GM19238 (cell line): ENCODE results near the gene MBOAT7.

Source experiments
- DNase-seq: peaks from one replicate; pipeline ENCODE4 v3.0.0; 2011; ENCODE audit warnings: low spot score; ENCODE audit not compliant: insufficient read length

Gene MBOAT7

DNA sequence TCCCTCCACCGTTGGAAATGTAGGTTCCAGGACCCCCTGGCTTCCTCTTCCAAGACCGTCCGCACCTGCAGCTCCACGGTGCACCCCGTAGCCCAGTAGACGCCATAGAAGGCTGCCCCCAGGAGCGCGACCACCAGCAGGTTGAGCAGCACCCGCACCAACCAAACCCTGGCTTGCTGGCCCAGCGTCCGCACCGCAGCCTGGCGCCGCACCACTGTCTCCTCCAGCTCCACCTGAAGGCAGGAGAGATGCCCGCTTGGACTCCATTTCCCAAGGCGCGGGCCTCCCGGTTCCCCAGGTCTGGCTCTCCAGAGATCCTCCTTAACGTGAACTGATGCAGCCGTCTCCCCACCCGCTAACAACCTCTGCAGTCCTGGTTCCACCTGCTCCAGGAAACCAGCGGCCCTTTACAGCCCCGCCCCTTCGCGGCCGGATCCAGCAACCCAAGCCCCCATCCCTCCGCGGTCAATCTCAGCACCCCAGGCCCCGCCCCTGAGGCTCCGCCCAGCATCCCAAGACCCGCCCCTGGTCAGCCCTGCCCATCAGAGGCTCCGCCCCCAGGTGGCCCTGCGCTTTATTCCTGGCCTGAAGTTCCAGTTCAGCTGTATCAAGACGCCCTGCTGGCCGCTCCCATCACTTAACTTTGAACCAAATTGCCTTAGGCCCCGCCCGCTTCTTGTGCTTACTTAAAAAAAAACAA lies 24.9 kb downstream of the MBOAT7 start:
- DNase-seq, result no peak

DNA sequence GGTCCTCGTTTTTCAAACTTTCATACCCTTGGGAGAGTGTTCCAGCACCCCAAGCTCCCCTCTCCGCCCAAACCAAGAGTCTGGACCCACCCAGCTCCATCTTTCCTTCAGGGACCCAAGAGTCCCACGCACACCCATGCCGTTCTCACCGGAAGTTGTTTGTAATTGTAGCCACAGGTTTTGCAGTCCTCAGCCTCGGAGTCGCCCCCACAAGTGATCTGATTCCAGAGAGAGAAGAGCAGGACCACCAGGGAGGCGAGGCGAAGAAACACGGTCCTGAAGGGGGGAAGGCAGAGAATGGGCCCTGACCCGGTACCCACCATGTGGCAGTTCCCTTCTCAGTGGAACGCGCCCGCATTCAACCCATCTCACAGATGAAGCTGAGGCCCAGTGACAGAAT lies 26.5 kb downstream of the MBOAT7 start:
- DNase-seq, result no peak

DNA sequence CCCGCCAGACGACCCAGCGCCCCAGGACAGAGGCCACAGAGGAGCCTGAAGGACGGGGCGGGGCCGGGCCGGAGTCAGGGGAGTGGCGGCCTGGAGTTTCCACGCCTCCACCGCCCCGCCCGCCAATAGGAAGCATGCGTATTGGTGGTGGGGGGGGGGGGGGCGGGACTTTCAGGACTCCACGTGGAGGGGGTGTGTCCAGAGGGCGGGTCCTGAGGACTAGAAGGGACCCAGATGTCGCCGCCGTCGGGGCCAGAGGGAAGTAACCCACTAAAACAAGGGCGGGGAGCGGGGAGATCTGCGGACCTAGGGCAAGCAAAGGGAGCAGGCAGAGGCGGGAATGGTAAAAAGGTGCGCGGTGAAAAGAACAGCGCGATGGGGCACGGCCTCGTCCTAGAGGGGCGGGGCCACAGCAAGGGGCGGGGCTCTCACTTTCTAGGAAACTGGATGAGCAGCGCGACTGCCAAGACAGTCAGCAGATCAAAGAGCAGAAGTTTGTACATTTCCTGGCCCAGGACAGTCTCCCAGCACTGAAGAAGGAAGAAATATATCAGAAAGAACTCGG lies 27.1 kb downstream of the MBOAT7 start:
- DNase-seq, result peak; percentile 64

DNA sequence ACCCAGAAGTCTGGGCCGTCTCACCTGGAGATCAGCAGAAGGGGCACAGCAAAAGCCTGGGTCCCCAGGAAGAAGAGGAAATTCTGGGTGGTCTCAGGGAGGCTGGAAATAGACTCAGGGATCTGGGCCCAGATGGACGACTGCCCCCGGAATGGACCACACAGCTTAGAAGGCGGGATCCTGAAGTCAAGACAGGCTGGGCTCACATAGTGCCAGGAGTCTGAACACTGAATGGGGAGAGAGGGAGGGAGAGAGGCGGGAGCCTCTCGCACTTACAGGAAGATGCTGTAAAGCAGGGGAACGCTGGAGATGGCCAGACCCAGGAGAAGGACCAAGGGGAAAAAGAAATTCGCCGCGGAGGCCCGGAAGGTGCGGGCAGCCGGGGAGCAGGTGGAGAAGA lies 28.5 kb downstream of the MBOAT7 start:
- no peak for DNase-seq

DNA sequence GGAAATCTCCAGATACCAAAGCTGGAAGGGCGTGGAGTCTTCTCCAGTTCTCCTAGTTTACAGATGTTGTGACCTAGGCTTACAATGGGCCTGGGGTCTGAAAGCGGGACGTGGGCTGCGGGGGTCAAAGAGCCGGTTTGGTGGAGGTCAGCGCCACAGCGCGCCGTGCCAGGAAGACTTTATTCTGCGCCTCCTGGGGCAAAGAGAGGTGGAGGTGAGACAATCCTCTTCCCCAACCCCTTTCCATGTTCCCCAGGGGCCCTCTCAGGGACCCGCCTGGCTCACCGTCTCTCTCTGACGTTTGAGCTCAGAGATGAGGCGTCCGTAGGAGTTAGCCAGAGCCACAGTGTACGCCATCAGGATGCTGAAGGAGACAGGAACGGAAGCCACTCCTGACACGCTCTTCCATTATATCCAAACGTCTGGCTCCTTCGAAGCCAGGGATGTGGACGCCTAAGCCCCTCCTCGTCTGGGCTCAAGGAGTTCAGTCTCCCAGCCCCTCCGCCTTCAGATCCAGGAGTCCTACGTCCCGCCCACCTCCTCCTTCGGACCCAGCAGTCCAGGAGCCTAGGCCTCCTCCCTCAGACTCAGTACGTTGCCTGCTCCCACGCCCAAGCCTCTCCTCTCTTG lies 29.1 kb downstream of the MBOAT7 start:
- DNase-seq, result no peak

DNA sequence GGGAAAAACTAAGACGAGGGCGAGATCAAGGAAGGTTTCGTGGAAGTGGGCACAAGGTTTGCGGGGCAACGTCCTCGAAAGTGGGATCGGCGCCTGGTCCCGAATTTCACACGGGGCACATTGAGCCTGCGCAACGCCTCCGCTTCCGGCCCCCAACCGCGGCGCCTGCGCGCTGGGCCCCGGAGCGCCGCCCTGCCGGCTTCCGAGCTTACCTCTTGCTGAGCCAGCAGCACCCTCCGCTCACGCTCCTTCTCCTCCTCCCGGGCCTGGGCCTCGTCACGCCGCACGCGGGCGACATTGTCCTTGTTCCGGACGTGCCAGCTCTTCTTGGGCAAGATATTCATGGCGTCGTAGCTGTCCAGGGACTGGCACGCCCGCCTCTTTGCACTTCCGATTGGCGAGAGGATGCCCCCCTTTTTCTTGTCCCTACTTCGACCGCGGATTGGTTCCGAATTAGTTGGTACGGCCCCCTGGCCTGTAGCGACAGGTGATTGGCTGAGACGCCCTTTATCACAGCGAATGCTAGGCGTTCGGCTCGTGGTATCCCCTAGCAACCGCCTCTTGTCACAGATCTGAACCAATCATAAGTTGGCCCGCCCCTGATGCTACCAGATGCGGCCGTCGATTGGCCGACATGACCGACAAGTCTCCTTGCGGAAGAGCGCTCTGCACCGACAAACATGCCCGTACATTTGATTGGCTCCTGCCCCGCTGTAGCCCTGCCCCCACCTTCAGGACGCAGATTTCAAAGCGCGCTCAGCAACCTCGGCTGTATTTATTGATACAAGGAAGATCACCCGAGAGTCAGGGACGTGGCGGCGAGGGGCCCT lies 29.8 kb downstream of the MBOAT7 start, which contains the start of gene LENG1:
LENG1 (minus strand) TSS at position 370 of the 830 bp plus-strand sequence; CDS start at position 344, 26 bp downstream.
- peak; percentile 99 for DNase-seq

DNA sequence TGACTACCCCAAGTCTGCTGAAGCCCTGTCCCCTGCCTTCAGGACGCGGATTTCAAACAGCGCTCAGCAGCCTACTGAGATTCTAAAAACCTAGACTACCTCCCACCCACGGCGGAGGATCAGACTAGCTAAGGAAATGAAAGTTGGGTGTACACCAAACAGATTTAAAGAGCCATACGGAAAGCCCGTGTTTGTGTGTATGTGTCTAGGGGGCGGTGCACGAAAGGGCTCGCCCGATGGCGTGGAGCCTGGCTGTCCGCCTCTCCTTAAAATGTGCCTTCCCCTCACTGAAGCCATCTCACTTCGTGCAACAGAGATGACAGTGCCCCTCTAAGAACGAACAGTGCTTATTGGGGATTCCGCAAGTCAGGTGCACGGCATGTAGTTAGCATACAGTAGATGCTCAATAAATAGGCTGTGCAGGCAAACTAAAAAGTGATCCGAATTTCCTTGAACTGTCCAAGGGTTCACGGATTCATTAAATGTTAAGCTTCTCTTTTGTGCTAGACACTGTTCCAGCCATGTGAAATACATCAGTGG lies 30.5 kb downstream of the MBOAT7 start:
- peak; percentile 39 for DNase-seq

DNA sequence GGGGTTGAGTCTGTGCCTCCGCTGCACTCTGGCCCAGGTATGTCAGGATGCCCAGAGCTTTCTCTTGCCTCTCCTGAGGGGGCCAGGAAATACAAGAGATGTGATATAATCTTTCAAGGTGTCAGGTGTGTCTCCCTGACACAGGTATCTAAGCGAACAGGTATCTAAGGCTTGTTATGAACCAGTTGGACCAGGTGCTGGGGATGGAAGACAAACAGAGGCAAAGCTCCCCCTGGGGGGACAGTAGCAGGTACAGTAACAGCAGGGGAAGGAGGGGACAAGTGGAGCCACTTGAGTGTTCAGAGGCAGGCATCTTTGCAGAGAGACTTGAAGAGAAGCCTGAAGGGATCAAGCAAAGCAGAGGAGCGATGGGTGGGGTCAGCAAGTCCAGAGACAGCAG lies 32.4 kb downstream of the MBOAT7 start:
- no peak for DNase-seq

DNA sequence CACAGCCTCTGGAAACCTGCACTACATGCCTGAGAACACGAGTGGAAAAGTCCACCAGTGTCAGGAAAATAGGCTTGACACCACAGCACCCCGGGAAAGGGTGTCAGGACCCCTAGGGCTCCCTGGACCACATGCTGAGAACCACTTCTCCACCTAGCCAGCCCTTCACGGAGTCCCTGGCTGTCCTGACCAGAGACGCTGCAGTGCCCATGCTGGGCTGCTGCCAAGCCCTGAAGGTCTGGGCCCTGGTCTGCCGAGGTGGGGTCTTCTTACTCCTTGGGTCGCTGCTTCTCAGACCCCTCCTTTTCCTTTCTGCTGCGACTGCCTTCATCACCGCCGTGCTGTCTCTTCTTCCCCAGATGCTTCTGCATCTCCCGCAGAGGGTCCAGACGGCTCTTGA lies 32.9 kb downstream of the MBOAT7 start:
- DNase-seq, result no peak

DNA sequence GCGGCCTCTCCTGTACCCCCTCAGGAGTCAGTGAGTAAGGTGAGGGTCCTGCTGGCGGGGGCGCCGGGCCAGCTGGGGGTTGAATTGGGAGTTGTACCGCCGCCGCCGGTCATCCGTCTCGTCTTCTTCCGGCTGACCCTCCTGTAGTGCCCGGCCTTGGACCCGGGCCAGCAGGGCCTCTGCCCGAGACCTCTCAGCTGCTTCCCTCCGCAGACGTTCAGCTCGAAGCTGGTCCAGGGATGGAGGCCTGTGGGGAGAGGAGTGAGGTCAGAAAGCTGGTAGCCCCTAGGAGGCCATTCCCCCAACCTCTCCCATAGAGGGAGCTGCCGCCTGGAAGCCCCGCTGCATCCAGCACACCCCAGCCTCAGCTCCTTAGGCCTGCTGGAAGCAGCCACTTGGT lies 33.7 kb downstream of the MBOAT7 start:
- DNase-seq, result no peak

DNA sequence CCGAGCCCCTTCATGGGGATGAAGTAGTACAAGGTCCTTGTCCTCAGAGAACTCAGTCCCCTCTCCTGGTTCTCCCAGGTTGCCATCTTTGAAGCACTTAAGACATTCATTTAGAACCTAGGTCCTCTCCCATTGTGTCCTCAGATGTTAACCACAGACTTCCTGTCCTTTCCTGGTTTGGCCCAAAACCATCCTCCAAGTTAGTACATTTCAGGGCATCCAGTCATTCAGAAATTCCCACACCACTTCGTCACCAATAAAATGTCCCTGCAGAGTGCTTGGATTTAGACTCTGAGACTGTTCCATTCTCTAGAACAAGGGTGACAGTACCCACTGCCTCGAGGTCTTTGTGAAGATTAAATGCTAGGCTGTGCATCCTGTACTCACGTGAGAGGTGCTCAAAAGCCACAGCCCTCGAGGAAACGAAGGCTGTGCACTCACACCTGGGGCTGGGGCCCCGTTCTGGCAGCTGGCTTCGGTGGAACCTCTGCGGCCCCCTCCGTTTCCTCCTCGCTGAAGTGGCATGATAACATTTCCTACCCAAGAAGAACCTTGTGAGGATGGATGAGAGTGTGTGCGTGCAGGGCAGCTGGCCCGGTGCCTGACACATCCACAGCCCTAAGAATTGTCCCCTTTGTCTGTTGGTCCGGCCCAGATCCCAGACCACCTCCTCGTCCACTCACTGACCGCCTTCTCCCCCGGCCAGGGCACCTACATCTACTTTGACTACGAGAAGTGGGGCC lies 34.6 kb downstream of the MBOAT7 start:
- no peak for DNase-seq

DNA sequence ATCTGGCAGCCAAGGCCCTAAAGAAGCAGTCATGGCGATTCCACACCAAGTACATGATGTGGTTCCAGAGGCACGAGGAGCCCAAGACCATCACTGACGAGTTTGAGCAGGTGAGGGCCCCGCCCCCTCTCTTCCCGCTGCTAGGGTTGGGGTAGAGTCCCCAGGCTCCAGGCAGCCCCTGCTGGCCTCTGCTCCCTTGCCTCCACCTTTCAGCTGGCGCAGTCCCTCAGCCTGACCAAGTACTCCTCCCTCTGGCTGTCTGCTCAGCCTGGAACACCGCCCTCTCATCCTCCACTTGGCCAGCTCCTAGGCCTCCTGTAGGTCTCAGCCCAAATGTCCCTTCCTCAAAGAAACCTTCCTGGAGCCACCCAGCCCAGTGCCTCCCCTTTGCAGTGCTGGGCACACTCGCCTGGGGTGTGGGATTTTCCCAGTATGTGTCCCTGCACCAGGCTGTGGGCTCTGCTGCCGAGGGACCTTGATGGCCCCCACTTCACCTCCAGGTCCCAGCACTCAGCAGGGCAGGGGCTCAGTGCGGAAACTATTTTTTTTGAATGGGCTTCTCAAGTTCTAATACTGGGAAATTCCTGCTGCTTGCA lies 35.6 kb downstream of the MBOAT7 start:
- DNase-seq, result no peak

DNA sequence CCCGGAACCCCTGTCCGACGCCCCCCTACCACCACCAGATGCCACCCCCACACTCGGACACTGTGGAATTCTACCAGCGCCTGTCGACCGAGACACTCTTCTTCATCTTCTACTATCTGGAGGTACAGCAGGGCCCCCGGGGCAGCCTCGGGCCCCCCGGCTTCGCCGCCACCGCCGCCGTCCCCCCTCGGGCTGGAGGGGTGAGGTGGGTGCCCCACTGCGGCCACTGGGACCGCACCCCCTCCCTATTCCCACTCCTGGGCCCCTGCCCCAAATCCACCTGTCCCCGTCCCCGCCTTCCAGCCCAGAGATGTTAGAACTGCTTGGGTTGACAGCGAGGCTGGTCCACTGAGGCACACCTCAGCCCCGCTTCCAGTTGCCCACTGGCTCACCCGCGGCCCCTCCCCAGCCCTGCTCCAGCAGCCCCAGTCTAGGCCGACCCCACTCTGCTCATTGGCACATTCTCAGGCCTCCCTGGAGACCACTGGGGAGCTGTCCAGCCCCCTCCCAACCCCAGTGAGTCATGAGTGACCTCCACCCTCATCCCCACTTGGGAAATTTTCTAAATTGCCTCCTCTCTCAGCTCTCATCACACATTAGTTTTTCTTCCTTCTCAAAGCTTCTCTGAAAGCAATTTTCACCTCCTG lies 36.4 kb downstream of the MBOAT7 start:
- no peak for DNase-seq

DNA sequence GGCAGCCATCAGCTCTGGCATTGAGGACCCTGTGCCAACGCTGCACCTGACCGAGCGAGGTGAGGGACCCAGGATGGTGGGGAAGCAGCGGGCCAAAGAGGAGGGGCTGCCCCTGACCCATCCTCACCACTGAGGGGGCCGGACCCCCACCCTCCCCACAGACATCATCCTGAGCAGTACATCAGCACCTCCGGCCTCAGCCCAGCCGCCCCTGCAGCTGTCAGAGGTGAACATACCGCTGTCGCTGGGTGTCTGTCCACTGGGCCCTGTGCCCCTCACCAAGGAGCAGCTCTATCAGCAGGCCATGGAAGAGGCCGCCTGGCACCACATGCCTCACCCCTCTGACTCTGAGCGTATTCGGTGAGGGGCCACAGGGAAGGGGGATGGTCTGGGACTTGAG lies 37.1 kb downstream of the MBOAT7 start:
- DNase-seq, result no peak

DNA sequence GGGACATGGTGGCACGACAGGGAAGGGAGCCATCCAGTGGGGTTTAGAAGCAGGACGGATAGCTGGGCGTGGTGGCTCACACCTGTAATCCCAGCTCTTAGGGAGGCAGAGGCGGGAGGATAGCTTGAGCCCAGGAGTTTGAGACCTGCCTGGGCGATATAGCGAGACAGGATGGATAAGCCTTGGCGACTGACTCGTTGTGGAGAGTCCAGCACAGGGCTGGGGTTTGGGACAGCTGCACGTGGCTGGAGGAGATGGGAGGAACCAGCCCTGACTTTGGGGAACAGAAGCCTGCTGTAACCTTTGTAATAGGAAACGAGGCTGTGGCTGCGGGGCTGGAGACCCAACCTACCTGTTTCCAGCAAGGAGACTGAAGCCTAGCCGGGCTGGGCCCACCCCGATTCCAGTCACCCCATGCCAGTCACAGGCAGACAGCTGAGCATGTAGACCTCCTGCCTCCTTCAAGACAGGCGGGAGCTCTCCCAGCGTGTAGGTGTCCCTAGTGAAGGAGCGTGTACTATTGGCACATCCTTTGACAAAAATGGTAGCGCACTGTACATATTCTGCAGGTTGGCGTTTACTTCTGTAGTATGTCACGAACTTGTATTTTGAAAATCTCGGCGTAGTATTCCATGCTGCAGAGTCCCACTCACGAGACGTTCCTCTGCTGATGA lies 37.9 kb downstream of the MBOAT7 start:
- no peak for DNase-seq

DNA sequence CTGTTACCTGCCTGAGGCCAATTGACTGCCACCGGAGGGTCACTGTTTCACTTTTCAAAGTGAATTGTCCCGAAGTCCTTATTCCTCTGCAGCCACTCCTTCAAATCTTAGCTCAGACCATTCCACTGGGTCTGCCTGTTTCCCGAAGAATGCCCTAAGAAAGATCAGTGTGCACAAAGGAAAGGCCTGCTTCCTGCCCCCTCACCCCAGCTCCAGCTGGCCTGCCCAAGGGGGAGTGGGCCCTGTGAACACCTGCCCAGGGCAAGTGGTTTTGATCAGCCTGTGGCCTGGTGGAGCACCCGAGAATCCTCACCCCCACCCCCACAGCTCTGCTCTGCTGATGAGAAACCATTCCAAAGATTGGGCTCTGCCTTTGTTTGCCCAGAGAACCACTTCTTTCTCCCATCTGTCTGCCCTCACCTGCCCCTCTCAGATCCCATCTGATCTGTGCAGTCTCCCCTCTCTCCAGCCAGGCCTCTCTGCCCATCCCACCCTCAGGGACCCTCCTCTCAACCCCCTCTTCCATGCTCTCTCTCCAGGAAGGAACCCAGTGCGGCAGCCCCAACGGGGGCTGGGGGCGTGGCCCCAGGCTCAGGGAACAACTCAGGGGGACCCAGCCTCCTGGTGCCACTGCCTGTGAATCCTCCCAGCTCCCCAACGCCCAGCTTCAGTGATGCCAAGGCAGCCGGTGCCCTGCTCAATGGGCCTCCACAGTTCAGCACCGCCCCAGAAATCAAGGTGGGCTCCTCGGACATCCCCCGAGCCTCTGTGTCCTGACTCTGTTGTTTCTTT lies 40.2 kb downstream of the MBOAT7 start:
- no peak for DNase-seq

DNA sequence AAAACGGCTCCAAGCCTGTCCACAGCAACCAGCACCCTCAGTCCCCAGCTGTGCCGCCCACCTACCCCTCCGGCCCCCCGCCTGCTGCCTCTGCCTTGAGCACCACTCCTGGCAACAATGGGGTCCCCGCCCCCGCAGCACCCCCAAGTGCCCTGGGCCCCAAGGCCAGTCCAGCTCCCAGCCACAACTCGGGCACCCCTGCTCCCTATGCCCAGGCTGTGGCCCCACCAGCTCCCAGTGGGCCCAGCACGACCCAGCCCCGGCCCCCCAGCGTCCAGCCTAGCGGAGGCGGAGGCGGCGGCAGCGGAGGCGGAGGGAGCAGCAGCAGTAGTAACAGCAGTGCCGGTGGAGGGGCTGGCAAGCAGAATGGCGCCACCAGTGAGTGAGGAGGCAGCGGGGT lies 41.2 kb downstream of the MBOAT7 start:
- no peak for DNase-seq

DNA sequence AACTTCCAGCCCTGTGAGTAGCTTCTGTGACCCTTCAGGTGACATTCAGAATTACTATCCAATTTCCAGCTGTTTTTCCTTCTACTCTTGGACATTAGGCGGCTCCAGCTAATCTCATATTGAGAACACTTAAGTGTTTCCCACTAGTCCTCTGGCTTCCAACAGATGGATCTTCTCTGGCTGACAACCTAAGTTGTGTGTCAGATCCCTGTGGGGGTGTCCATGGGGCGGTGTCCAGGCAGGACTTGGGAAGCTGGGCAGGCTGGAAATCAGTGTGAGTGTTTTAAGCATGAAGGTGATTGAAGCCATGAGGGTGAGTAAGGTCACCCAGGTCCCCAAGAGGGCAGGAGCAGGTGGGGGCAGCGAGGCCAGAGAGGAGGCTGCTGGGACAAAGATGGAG lies 41.7 kb downstream of the MBOAT7 start:
- DNase-seq, result no peak
